ENCODE data around the gene PCDHGC4.
A peak's percentile ranks its signal among the peaks of the same experiment; 100 is the strongest.

The PCDHGC4 gene

GRCh38 chr5:141522301-141522700, 37.5 kb downstream of the PCDHGC4 start:
- peak overlapping the region; percentile 47 to 98 (median 87) for H3K4me2 ChIP-seq
- H3K27me3 ChIP-seq: no peaks in the 10 kb centered on the region
- no peaks in the 10 kb centered on the region for H3K9me3 ChIP-seq (replicated peaks in 1 of 11)
- TF ChIP-seq Cebpa-rat (IDR thresholded peaks at IDR 0.05): no peak
- peak overlapping the region in 3 of 10 experiments; percentile 0 to 24 (median 17); a peak in 4 of 20 replicates for H3K4me3 ChIP-seq
- peaks cover 40 to 100% (median 93%) of the 10 kb centered on the region in 11 experiments for H3K36me3 ChIP-seq
- peaks cover 91 to 100% (median 100%) of the 10 kb centered on the region in 10 experiments for H3K4me1 ChIP-seq
- H3K27ac ChIP-seq: peak overlapping the region in 10 of 11 experiments; percentile 85 to 100 (median 99); a peak in 21 of 22 replicates
- peaks cover 0 to 4% (median 0%) of the 10 kb centered on the region in 11 experiments; a peak in 1 of 22 replicates for H4K20me1 ChIP-seq
- peak overlapping the region in 10 of 11 experiments; percentile 20 to 79 (median 74); a peak in 19 of 22 replicates for H3K9ac ChIP-seq

GRCh38 chr5:141523991-141524390, 39.2 kb downstream of the PCDHGC4 start:
- Histone ChIP-seq H4K20me1 (peaks cover 0 to 4% (median 0%) of the 10 kb centered on the region in 11 experiments; a peak in 1 of 22 replicates), H3K4me3 (peak overlapping the region in 3 of 10 experiments; percentile 7 to 21 (median 8); a peak in 4 of 20 replicates), H3K36me3 (peaks cover 49 to 100% (median 93%) of the 10 kb centered on the region in 11 experiments), H3K4me1 (peaks cover 91 to 100% (median 99%) of the 10 kb centered on the region in 10 experiments), H3K4me2 (peak overlapping the region; percentile 39 to 97 (median 68)), H3K9ac (peak overlapping the region in 9 of 11 experiments; percentile 46 to 79 (median 63); a peak in 17 of 22 replicates), H3K27ac (peak overlapping the region in 9 of 11 experiments; percentile 33 to 100 (median 99); a peak in 18 of 22 replicates), H3K9me3 (replicated peaks in 1 of 11) (no peaks in the 10 kb centered on the region), H3K27me3 (no peaks in the 10 kb centered on the region)
- no peak for TF ChIP-seq Cebpa-rat (IDR thresholded peaks at IDR 0.05)

GRCh38 chr5:141524604-141525597, 40.1 kb downstream of the PCDHGC4 start:
- Histone ChIP-seq H3K4me3 (peak overlapping the region in 2 of 10 experiments; percentile 7 to 21; a peak in 2 of 20 replicates), H3K27ac (peak overlapping the region in 10 of 11 experiments; percentile 26 to 100 (median 99); a peak in 19 of 22 replicates), H3K4me2 (peak overlapping the region; percentile 39 to 97 (median 68)), H3K9ac (peak overlapping the region in 10 of 11 experiments; percentile 2 to 79 (median 61); a peak in 18 of 22 replicates), H3K4me1 (peaks cover 91 to 100% (median 99%) of the 10 kb centered on the region in 10 experiments), H3K27me3 (no peaks in the 10 kb centered on the region), H3K36me3 (peaks cover 54 to 100% (median 93%) of the 10 kb centered on the region in 11 experiments), H3K9me3 (replicated peaks in 1 of 11) (no peaks in the 10 kb centered on the region), H4K20me1 (peaks cover 0 to 8% (median 0%) of the 10 kb centered on the region in 11 experiments; a peak in 2 of 22 replicates)
- no peak for TF ChIP-seq Cebpa-rat (IDR thresholded peaks at IDR 0.05)

GRCh38 chr5:141525653-141526052, 40.8 kb downstream of the PCDHGC4 start:
- H3K27me3 ChIP-seq: no peaks in the 10 kb centered on the region
- TF ChIP-seq Cebpa-rat (IDR thresholded peaks at IDR 0.05): no peak
- H4K20me1 ChIP-seq: peaks cover 0 to 13% (median 0%) of the 10 kb centered on the region in 11 experiments; a peak in 2 of 22 replicates
- peak overlapping the region in 10 of 11 experiments; percentile 26 to 100 (median 99); a peak in 19 of 22 replicates for H3K27ac ChIP-seq
- H3K4me3 ChIP-seq: 0 out of 20 replicates have a peak overlapping the region, but pooled peaks of 1 of the 10 experiments have one; percentile 13
- peak overlapping the region in 10 of 11 experiments; percentile 43 to 97 (median 70); a peak in 20 of 22 replicates for H3K4me2 ChIP-seq
- peak overlapping the region in 10 of 11 experiments; percentile 33 to 79 (median 61); a peak in 17 of 22 replicates for H3K9ac ChIP-seq
- H3K36me3 ChIP-seq: peaks cover 54 to 100% (median 93%) of the 10 kb centered on the region in 11 experiments
- H3K4me1 ChIP-seq: peaks cover 91 to 100% (median 99%) of the 10 kb centered on the region in 10 experiments
- no peaks in the 10 kb centered on the region for H3K9me3 ChIP-seq (replicated peaks in 1 of 11)

GRCh38 chr5:141527426-141527825, 42.6 kb downstream of the PCDHGC4 start:
- TF ChIP-seq Cebpa-rat (IDR thresholded peaks at IDR 0.05): no peak
- no peak overlapping the region for H3K4me3 ChIP-seq
- peak overlapping the region in 10 of 11 experiments; percentile 0 to 97 (median 66); a peak in 16 of 22 replicates for H3K4me2 ChIP-seq
- peaks cover 86 to 100% (median 98%) of the 10 kb centered on the region in 10 experiments for H3K4me1 ChIP-seq
- H3K9ac ChIP-seq: peak overlapping the region in 3 of 11 experiments; percentile 3 to 59 (median 39); a peak in 4 of 22 replicates
- peaks cover 70 to 100% (median 95%) of the 10 kb centered on the region in 11 experiments for H3K36me3 ChIP-seq
- H3K9me3 ChIP-seq (replicated peaks in 1 of 11): no peaks in the 10 kb centered on the region
- no peaks in the 10 kb centered on the region for H3K27me3 ChIP-seq
- H3K27ac ChIP-seq: peak overlapping the region in 7 of 11 experiments; percentile 47 to 100 (median 67); a peak in 13 of 22 replicates
- H4K20me1 ChIP-seq: peaks cover 0 to 14% (median 0%) of the 10 kb centered on the region in 11 experiments; a peak in 3 of 22 replicates

- peak overlapping the region in 9 of 11 experiments; percentile 25 to 100 (median 52); a peak in 18 of 22 replicates for H3K27ac ChIP-seq
- H4K20me1 ChIP-seq: peaks cover 0 to 14% (median 0%) of the 10 kb centered on the region in 11 experiments; a peak in 3 of 22 replicates
- H3K27me3 ChIP-seq: no peaks in the 10 kb centered on the region
- H3K36me3 ChIP-seq: peaks cover 75 to 100% (median 95%) of the 10 kb centered on the region in 11 experiments
- 0 out of 20 replicates have a peak overlapping the region, but pooled peaks of 1 of the 10 experiments have one; percentile 11 for H3K4me3 ChIP-seq
- H3K4me1 ChIP-seq: peaks cover 76 to 94% (median 90%) of the 10 kb centered on the region in 10 experiments
- no peaks in the 10 kb centered on the region for H3K9me3 ChIP-seq (replicated peaks in 1 of 11)
- H3K9ac ChIP-seq: peak overlapping the region in 8 of 11 experiments; percentile 3 to 59 (median 38); a peak in 11 of 22 replicates
- peak in 4 of 11 experiments; percentile 8 to 50 (median 26); a peak in 2 of 22 replicates for TF ChIP-seq Cebpa-rat (IDR thresholded peaks at IDR 0.05)
- peak overlapping the region; percentile 13 to 86 (median 59); a peak in 19 of 22 replicates for H3K4me2 ChIP-seq
These were observed 43.6 kb downstream of the PCDHGC4 start for GRCh38 chr5:141528291-141528984.

GRCh38 chr5:141529002-141529401, 44.2 kb downstream of the PCDHGC4 start:
- no peak for TF ChIP-seq Cebpa-rat (IDR thresholded peaks at IDR 0.05)
- Histone ChIP-seq H3K27me3 (no peaks in the 10 kb centered on the region), H3K27ac (peak overlapping the region in 9 of 11 experiments; percentile 25 to 100 (median 52); a peak in 18 of 22 replicates), H4K20me1 (peaks cover 0 to 14% (median 0%) of the 10 kb centered on the region in 11 experiments; a peak in 3 of 22 replicates), H3K9ac (peak overlapping the region in 9 of 11 experiments; percentile 3 to 57 (median 26); a peak in 9 of 22 replicates), H3K36me3 (peaks cover 77 to 100% (median 95%) of the 10 kb centered on the region in 11 experiments), H3K4me1 (peaks cover 70 to 92% (median 85%) of the 10 kb centered on the region in 10 experiments), H3K4me3 (no peak overlapping the region), H3K4me2 (peak overlapping the region in 10 of 11 experiments; percentile 3 to 86 (median 62); a peak in 17 of 22 replicates), H3K9me3 (replicated peaks in 1 of 11) (no peaks in the 10 kb centered on the region)

Measured in BLaER1 treated with 17β-estradiol and CSF1 and Interleukin-3, amounts not matched to agents 10 nM and 100 nM (cell line).